Activated CD4-positive, alpha-beta T cell treated with anti-CD3 and anti-CD28 coated beads, Interleukin-2, amount 10 ng/mL, durations not matched to agents 7 days and 5 days (primary cell): ENCODE measurements around the gene NTMT1. TPM values are rescaled to one million over a fixed set of nuclear protein-coding genes. Genes with fewer than 3 reads are reported as not detected.

Source experiments
- CTCF ChIA-PET: fragments of 350-600 bp; sonication (Branson Sonifier 250); formaldehyde crosslinking; loops from one replicate; lab custom pipeline; 2021; ENCODE audit warnings: antibody characterized with exemption; lab: Charles Lee
- POLR2A ChIA-PET: fragments of 350-600 bp; sonication (Branson Sonifier 250); formaldehyde crosslinking; loops from one replicate; lab custom pipeline; 2021; ENCODE audit warnings: antibody characterized with exemption; lab: Charles Lee
- DNase-seq: peaks from one replicate; pipeline ENCODE4 v3.0.0-alpha.2; 2020
- H3K27ac Mint-ChIP-seq: one replicate; pipeline ENCODE4 v1.8.0; 2021; ENCODE audit warnings: mild to moderate bottlenecking, moderate library complexity, mixed read lengths
- H3K27me3 Mint-ChIP-seq: one replicate; pipeline ENCODE4 v1.8.0; 2021; ENCODE audit warnings: mixed read lengths
- H3K36me3 Mint-ChIP-seq: one replicate; pipeline ENCODE4 v1.8.0; 2021; ENCODE audit warnings: low read depth, mixed read lengths
- H3K4me1 Mint-ChIP-seq: one replicate; pipeline ENCODE4 v1.8.0; 2021; ENCODE audit warnings: mixed read lengths
- H3K4me3 Mint-ChIP-seq: one replicate; pipeline ENCODE4 v1.8.0; 2021; ENCODE audit warnings: mild to moderate bottlenecking, moderate library complexity, mixed read lengths
- H3K9me3 Mint-ChIP-seq: one replicate; pipeline ENCODE4 v1.8.0; 2021; ENCODE audit warnings: mixed read lengths
- total RNA-seq, 2 experiments: library from RNA; stranded (reverse); gene quantifications; one replicate each; pipeline ENCODE4 v1.2.3, GENCODE V29; 2021

Gene NTMT1
- total RNA-seq, 2 experiments from 2014 or later = 28.5 to 33.9 TPM

- DNase-seq = no peak
- peaks cover 48% of the 10 kb centered on the region for H3K4me1 Mint-ChIP-seq
- H3K27me3 Mint-ChIP-seq = peaks cover 3% of the 10 kb centered on the region
- no peak overlapping the region for H3K4me3 Mint-ChIP-seq
- ChIA-PET POLR2A (no interaction called here), CTCF (interaction anchor here (0.7 to 1.6 kb wide), 2 partner anchors 10 to 16 kb away, joined by 3 to 7 read pairs; no protein-coding TSS in a partner anchor)
- no peaks in the 10 kb centered on the region for H3K36me3 Mint-ChIP-seq
- H3K9me3 Mint-ChIP-seq = no peaks in the 10 kb centered on the region
- H3K27ac Mint-ChIP-seq = no peak overlapping the region
Observed at GRCh38 chr9:129601082-129601674, 24.8 kb upstream of the NTMT1 start.

GRCh38 chr9:129602598-129603415 is 23.2 kb upstream of the NTMT1 start:
- H3K27me3 Mint-ChIP-seq = no peaks in the 10 kb centered on the region
- DNase-seq = no peak
- no peak overlapping the region for H3K4me3 Mint-ChIP-seq
- H3K9me3 Mint-ChIP-seq = no peaks in the 10 kb centered on the region
- H3K4me1 Mint-ChIP-seq = peaks cover 50% of the 10 kb centered on the region
- CTCF ChIA-PET = no interaction called here
- H3K27ac Mint-ChIP-seq = no peak overlapping the region
- H3K36me3 Mint-ChIP-seq = no peaks in the 10 kb centered on the region
- POLR2A ChIA-PET = no interaction called here

DNA sequence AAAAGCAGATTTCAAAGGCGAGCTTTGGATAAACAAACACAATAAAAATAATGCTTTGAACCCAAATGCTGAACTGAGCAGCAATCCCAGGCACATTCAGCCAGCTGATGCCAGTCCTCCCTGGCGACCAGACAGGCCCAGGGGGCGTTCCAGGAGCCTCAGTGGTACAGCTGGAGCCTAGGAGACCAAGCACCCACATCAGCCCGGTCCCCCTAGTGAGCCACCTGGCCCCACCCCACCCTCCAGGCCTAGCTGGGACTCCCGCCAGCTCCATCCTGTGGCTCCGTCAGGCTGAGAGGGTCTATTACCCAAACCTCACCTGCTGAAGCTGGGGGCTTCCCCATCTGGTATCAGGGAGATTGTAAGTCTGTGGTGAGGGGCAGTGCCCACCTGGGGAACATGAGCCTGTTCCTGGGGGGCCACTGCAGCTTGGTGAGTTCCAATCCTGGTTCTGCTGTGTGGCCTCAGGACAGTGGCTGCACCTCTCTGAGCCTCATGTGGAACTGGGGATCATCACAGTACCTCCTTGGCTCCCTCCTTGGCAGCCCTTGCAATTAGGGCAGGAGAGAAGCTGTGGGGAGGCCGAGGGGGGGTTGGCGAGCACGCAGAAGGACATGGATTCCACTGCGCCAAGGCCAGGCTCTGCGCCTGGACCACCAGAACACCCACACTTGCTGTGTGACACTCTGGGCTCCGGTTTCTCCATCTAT is 21.8 kb upstream of the NTMT1 start:
- ChIA-PET POLR2A (no interaction called here), CTCF (interaction anchor here (0.8 to 2.9 kb wide), 6 partner anchors 8 to 473 kb away, joined by 3 to 10 read pairs (median 4); no protein-coding TSS in a partner anchor)
- no peak for DNase-seq
- H3K4me3 Mint-ChIP-seq = no peak overlapping the region
- H3K4me1 Mint-ChIP-seq = peaks cover 53% of the 10 kb centered on the region
- no peaks in the 10 kb centered on the region for H3K9me3 Mint-ChIP-seq
- no peaks in the 10 kb centered on the region for H3K27me3 Mint-ChIP-seq
- H3K27ac Mint-ChIP-seq = peak overlapping the region; percentile 79
- no peaks in the 10 kb centered on the region for H3K36me3 Mint-ChIP-seq

DNA sequence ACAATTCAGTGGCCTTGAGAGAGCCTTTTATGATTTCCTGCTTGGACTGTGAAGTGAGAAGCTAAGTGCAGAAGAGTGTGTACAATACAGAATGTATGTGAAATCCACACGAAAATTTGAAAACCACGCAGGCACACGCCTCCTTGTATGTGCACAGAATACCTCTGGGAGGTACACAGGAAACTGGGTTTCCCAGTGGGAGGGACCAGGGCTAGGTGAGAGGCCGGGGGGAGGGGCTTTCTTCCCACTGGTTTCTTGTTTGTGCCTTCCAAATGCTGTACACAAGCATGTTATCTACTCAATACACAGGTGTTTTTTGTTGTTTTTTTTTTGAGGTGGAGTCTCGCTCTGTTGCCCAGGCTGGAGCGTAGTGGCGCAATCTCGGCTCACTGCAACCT is 21.2 kb upstream of the NTMT1 start:
- DNase-seq = no peak
- Mint-ChIP-seq H3K9me3 (no peaks in the 10 kb centered on the region), H3K4me1 (peaks cover 56% of the 10 kb centered on the region), H3K36me3 (no peaks in the 10 kb centered on the region), H3K4me3 (no peak overlapping the region), H3K27ac (peak overlapping the region; percentile 79), H3K27me3 (no peaks in the 10 kb centered on the region)
- ChIA-PET CTCF (interaction anchor here (1.0 to 2.9 kb wide), 6 partner anchors 8 to 474 kb away, joined by 4 to 10 read pairs (median 4); no protein-coding TSS in a partner anchor), POLR2A (no interaction called here)

GRCh38 chr9:129606161-129607026 is 19.6 kb upstream of the NTMT1 start:
- H3K9me3 Mint-ChIP-seq = no peaks in the 10 kb centered on the region
- DNase-seq = no peak
- POLR2A ChIA-PET = interaction anchor here (1.4 kb wide), 1 partner anchor 434 kb away, joined by 3 read pairs; no protein-coding TSS in a partner anchor
- H3K36me3 Mint-ChIP-seq = no peaks in the 10 kb centered on the region
- peak overlapping the region; percentile 57 for H3K27ac Mint-ChIP-seq
- CTCF ChIA-PET = interaction anchor here (0.6 to 4.7 kb wide), 13 partner anchors 10 to 475 kb away, joined by 3 to 20 read pairs (median 4); no protein-coding TSS in a partner anchor
- H3K4me3 Mint-ChIP-seq = no peak overlapping the region
- no peaks in the 10 kb centered on the region for H3K27me3 Mint-ChIP-seq
- peaks cover 65% of the 10 kb centered on the region for H3K4me1 Mint-ChIP-seq

DNA sequence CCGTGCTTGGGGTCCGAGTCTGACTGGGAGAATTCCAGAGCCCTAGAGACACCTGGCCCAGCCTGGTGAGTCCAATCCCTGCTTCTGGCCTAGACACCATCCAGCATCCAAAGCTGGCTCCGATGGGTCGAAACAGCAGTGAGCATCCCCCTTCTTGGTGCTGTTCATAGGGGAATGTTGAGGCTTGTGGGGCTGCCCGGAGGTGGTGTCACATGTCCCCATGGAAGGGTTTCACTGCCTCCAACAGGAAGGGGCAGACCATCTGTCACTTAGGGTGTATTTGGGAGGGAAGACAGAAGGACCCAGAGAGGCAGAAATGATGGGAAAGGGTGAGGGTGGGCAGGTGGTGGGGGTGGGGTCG is 19.0 kb upstream of the NTMT1 start:
- Mint-ChIP-seq H3K4me3 (no peak overlapping the region), H3K9me3 (no peaks in the 10 kb centered on the region), H3K36me3 (no peaks in the 10 kb centered on the region), H3K27ac (peak overlapping the region; percentile 82), H3K4me1 (peaks cover 65% of the 10 kb centered on the region), H3K27me3 (no peaks in the 10 kb centered on the region)
- no peak for DNase-seq
- ChIA-PET POLR2A (interaction anchor here (1.4 kb wide), 1 partner anchor 435 kb away, joined by 3 read pairs; no protein-coding TSS in a partner anchor), CTCF (interaction anchor here (1.2 to 4.7 kb wide), 6 partner anchors 10 to 476 kb away, joined by 3 to 20 read pairs (median 9); no protein-coding TSS in a partner anchor)

DNA sequence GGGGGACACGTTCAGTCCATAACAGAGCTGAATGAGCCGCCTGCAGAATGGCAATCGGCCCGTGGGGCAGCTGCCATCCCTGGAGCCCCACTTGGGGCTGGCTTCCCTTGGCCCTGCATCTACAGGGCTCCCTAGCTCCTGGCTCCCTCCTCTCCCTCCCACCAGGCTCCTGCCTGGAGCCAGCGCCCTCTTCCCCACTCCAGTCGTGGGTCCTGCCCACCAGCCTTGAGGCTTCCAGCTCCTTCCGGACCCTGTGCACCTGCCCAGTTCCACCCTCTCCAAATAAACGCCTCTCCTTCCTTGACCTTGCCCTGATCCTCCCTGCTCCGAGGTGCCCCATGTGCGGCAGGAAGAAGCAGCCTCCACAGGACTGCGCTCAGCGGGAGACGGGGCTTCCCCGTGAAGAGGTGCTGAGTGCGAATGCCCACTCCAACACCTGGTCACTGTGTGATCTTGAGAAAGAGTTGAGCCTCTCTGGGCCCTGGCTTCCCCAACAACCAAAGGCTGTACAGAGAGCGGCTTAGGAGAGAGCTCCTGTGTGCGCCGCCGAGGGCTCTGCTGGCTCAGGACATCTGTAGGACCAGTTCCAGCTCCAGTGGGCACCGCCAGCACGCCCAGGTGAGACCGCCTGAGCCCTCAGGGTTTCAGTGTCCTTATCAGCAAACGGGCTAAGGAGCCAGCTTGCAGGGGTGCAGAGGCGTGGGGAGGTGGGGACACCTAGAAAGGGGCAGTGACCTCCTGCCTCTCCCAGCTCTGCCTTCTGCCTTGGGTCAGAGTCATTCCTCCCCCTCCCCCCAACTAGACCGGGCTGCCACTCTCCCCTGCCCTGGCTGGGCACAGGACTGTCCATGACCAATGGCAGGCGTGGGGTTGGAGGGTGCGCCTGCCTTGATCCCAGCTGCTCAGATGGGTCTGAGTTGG is 17.1 kb upstream of the NTMT1 start:
- Mint-ChIP-seq H3K4me1 (peaks cover 51% of the 10 kb centered on the region), H3K27ac (peak overlapping the region; percentile 68), H3K27me3 (no peaks in the 10 kb centered on the region), H3K4me3 (peak overlapping the region; percentile 2), H3K9me3 (no peaks in the 10 kb centered on the region), H3K36me3 (no peaks in the 10 kb centered on the region)
- ChIA-PET CTCF (interaction anchor here (0.5 to 4.7 kb wide), 11 partner anchors 9 to 478 kb away, joined by 3 to 20 read pairs (median 5); partner anchors contain the start of gene IER5L), POLR2A (interaction anchor here (1.0 kb wide), 1 partner anchor 149 kb away, joined by 3 read pairs; no protein-coding TSS in a partner anchor)
- DNase-seq = no peak

DNA sequence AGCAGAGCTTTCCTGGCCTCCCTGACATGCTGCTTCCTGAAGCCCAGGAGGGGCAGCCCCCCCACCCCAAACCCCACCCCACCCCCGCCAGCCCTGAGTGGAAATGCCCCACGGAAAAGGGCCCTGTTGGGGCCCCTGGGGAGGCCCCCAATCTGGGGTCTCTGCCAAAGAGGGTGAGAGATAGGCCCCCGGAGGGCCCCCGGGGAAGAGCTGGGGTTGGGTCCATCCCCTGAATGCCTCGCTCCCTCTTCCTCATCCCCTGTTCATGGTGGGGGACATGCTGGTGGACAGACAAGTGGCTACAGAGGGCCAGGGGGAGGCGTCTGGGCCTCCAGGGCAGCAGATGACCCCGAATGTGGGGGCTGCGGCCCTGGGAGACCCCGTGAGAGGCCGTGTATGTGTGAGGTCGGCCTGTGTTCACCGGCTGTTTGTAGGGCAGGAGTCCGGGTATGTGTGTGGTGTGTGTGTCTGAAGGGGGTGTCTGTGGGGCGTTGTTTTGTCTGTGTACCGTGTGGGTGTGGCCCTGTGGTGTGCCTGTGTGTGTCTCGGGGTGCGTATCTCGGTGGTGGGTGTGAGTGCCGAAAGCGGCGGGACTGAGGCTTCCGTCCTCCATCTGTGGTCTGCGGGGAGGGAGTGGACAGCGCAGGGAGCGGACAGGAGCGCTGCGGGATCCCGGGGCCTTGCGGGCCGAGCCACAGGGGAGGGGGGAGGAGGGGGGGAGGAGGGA is 16.3 kb upstream of the NTMT1 start:
- POLR2A ChIA-PET = interaction anchor here (1.0 kb wide), 1 partner anchor 150 kb away, joined by 3 read pairs; no protein-coding TSS in a partner anchor
- H3K9me3 Mint-ChIP-seq = no peaks in the 10 kb centered on the region
- H3K36me3 Mint-ChIP-seq = no peaks in the 10 kb centered on the region

DNA sequence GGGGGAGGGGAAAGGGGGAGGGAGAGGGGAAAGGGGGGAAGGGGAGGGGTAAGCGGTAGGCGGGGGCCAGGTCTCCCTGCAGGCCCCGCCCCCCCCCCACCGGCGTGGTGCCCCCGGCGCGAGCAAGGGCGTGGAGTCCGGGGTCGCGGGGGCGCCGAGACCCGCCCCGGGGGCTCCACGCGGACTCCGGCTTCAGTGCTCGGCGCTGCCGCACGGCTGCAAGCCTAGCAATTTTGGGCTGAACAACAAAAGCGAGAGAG is 15.8 kb upstream of the NTMT1 start:
- H3K4me1 Mint-ChIP-seq = peaks cover 44% of the 10 kb centered on the region
- ChIA-PET CTCF (no interaction called here), POLR2A (no interaction called here)
- no peaks in the 10 kb centered on the region for H3K36me3 Mint-ChIP-seq
- no peak for DNase-seq
- H3K9me3 Mint-ChIP-seq = no peaks in the 10 kb centered on the region
- no peaks in the 10 kb centered on the region for H3K27me3 Mint-ChIP-seq
- no peak overlapping the region for H3K27ac Mint-ChIP-seq
- peak overlapping the region; percentile 60 for H3K4me3 Mint-ChIP-seq

More for the DNA sequence above, 16.3 kb upstream of the NTMT1 start:
- peak overlapping the region; percentile 82 for H3K4me3 Mint-ChIP-seq
- H3K27ac Mint-ChIP-seq = peak overlapping the region; percentile 85
- H3K27me3 Mint-ChIP-seq = no peaks in the 10 kb centered on the region
- CTCF ChIA-PET = interaction anchor here (0.8 to 4.7 kb wide), 6 partner anchors 12 to 479 kb away, joined by 3 to 20 read pairs (median 8); partner anchors contain the start of gene IER5L
- DNase-seq = peak; percentile 67
- peaks cover 47% of the 10 kb centered on the region for H3K4me1 Mint-ChIP-seq

GRCh38 chr9:129610473-129611306 is 15.3 kb upstream of the NTMT1 start:
- H3K9me3 Mint-ChIP-seq = no peaks in the 10 kb centered on the region
- DNase-seq = peak; percentile 72
- peak overlapping the region; percentile 71 for H3K4me3 Mint-ChIP-seq
- CTCF ChIA-PET = interaction anchor here (0.5 to 2.3 kb wide), 21 partner anchors 10 to 479 kb away, joined by 3 to 15 read pairs (median 5); partner anchors contain the start of genes C9orf50 and NTMT1
- H3K36me3 Mint-ChIP-seq = no peaks in the 10 kb centered on the region
- peaks cover under 1% of the 10 kb centered on the region for H3K27me3 Mint-ChIP-seq
- peaks cover 42% of the 10 kb centered on the region for H3K4me1 Mint-ChIP-seq
- POLR2A ChIA-PET = no interaction called here
- peak overlapping the region; percentile 75 for H3K27ac Mint-ChIP-seq
